Activated T-helper 1 cell treated with anti-CD3 and anti-CD28 coated beads, Interleukin-12 subunit alpha, Interleukin-12 subunit beta, Interleukin-2, Interleukin-4 antibody, amounts not matched to agents 30 ng/mL and 10 ng/mL and 1 ng/mL, durations not matched to agents 14 hours and 24 hours and 36 hours (primary cell): ENCODE data around the gene FHL1. TPM values are rescaled to one million over a fixed set of nuclear protein-coding genes. Genes with fewer than 3 reads are reported as not detected.

Experiments used
- DNase-seq: peaks from one replicate; pipeline ENCODE4 v3.0.0; 2021; ENCODE audit warnings: low spot score
- H3K27ac Mint-ChIP-seq: one replicate; pipeline ENCODE4 v1.8.0; 2021; ENCODE audit warnings: mild to moderate bottlenecking, mixed read lengths
- H3K27me3 Mint-ChIP-seq: one replicate; pipeline ENCODE4 v1.8.0; 2022; ENCODE audit warnings: mild to moderate bottlenecking, moderate library complexity, mixed read lengths; ENCODE audit not compliant: insufficient read depth
- H3K36me3 Mint-ChIP-seq: one replicate; pipeline ENCODE4 v1.8.0; 2021; ENCODE audit warnings: low read depth, mixed read lengths
- H3K4me1 Mint-ChIP-seq: one replicate; pipeline ENCODE4 v1.8.0; 2021; ENCODE audit warnings: low read depth, mixed read lengths
- H3K4me3 Mint-ChIP-seq: one replicate; pipeline ENCODE4 v1.8.0; 2021; ENCODE audit warnings: mild to moderate bottlenecking, moderate library complexity, mixed read lengths
- H3K9me3 Mint-ChIP-seq: one replicate; pipeline ENCODE4 v1.8.0; 2021; ENCODE audit warnings: mixed read lengths
- intact Hi-C: fragments of 100-400 bp; cut with micrococcal nuclease; formaldehyde crosslinking; loops from one replicate; pipeline ENCODE4 v1.15.1; 2024
- total RNA-seq: library from RNA; stranded (reverse); gene quantifications from 2 replicates; pipeline ENCODE4 v1.2.3, GENCODE V29; 2022

Gene FHL1
- total RNA-seq, 1 donor from 2014 or later, result 8.7 TPM

DNA sequence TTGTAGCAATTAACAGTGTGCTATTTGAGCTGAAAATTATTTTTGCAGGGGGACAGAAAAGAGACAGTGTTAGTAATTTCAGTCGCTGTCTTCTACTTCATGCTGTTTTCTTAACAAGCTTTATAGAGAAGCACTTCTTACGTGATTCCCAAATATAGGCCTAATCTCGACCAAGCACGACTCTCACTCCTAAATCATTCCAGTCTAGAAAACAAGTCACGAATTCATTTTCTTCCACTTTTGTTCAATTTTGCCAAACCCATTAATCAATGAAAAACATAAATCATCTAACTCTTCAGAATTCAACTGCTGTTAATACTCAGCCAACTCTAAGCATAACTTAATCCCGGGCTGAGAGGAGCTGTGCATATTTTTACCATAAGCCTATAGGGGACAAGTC lies 21.0 kb upstream of the FHL1 start:
- Mint-ChIP-seq H3K27me3 (no peaks in the 10 kb centered on the region), H3K36me3 (peaks cover 2% of the 10 kb centered on the region), H3K4me3 (no peak overlapping the region), H3K9me3 (no peaks in the 10 kb centered on the region), H3K27ac (no peak overlapping the region), H3K4me1 (no peaks in the 10 kb centered on the region)
- DNase-seq, result no peak
- intact Hi-C loops, result no loop called here

DNA sequence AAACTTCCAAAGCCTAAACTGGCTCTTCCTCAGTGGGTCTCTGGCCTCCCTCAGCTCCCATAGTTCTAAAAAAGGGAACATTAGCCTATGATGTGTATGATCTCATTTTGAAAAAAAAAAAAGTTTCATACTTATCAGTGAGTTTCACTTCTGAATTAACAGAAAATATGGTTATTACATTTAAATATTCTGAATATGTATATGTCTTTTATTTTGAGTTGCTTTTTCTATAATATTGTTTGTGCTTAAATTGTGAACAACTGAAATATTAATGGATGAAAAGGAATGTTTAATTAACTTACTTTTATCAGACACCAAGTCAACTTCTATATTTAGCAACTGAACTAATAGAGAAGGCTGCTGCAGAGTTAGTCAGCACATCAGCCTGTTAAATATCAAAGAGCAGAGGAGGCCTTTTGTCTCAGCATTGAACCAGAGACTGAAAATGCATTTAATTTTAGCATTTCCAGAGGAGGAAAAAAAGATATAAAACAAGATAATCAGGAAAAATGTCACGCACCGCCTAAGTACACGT lies 20.4 kb upstream of the FHL1 start:
- no peaks in the 10 kb centered on the region for H3K9me3 Mint-ChIP-seq
- DNase-seq, result no peak
- H3K27me3 Mint-ChIP-seq, result no peaks in the 10 kb centered on the region
- no peak overlapping the region for H3K27ac Mint-ChIP-seq
- no peak overlapping the region for H3K4me3 Mint-ChIP-seq
- H3K4me1 Mint-ChIP-seq, result no peaks in the 10 kb centered on the region
- intact Hi-C loops, result no loop called here
- H3K36me3 Mint-ChIP-seq, result peaks cover 2% of the 10 kb centered on the region

- Mint-ChIP-seq H3K9me3 (no peaks in the 10 kb centered on the region), H3K36me3 (peaks cover 2% of the 10 kb centered on the region), H3K4me1 (no peaks in the 10 kb centered on the region), H3K4me3 (no peak overlapping the region), H3K27ac (no peak overlapping the region), H3K27me3 (no peaks in the 10 kb centered on the region)
- DNase-seq, result no peak
- intact Hi-C loops, result no loop called here
Measured at GRCh38 chrX:136128743-136129142, 18.6 kb upstream of the FHL1 start.

GRCh38 chrX:136130931-136131833 lies 16.2 kb upstream of the FHL1 start:
- peak overlapping the region; percentile 29 for H3K27ac Mint-ChIP-seq
- no peak for DNase-seq
- H3K27me3 Mint-ChIP-seq, result no peaks in the 10 kb centered on the region
- H3K4me3 Mint-ChIP-seq, result no peak overlapping the region
- intact Hi-C loops, result no loop called here
- no peaks in the 10 kb centered on the region for H3K4me1 Mint-ChIP-seq
- peaks cover 2% of the 10 kb centered on the region for H3K36me3 Mint-ChIP-seq
- no peaks in the 10 kb centered on the region for H3K9me3 Mint-ChIP-seq

DNA sequence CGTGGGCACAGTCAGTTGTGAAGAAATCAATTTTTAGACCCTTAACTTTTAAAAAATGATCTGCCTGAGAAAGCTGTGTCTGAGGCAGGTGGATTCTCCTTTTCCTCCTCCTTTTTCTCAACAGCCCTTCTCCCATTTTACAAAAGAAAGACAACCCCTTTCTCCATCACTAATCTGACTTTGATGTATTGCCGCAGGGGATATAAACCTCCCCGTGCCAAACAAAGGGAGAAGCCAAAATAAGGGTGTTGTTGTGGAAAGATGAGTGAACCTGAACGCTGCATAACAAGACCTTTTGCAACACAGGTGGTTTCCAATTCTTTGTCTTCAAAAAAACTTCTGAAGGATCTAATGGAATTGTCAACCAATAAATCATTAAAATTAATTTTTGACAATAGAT lies 8.4 kb upstream of the FHL1 start:
- Mint-ChIP-seq H3K9me3 (no peaks in the 10 kb centered on the region), H3K27me3 (no peaks in the 10 kb centered on the region), H3K36me3 (no peaks in the 10 kb centered on the region), H3K4me3 (no peak overlapping the region), H3K27ac (no peak overlapping the region), H3K4me1 (peaks cover 6% of the 10 kb centered on the region)
- no peak for DNase-seq
- intact Hi-C loops, result no loop called here

DNA sequence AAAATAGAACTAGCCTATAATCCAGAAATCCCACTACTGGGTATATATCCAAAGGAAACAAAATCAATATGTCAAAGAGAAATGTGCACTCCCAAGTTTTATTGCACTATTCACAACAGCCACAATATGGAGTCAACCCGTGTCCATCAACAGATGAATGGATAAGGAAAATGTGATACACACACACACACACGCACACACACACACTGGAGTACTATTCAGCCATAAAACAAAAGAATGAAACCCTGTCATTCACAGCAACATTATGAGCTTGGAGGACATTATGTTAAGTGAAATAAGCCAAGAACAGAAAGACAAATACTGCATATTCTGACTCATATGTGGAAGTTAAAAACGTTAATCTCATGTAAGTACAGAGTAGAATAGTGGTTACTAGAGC lies 5.8 kb upstream of the FHL1 start:
- Mint-ChIP-seq H3K27ac (no peak overlapping the region), H3K4me1 (peaks cover 18% of the 10 kb centered on the region), H3K36me3 (peaks cover 4% of the 10 kb centered on the region), H3K27me3 (peaks cover 4% of the 10 kb centered on the region), H3K9me3 (no peaks in the 10 kb centered on the region), H3K4me3 (no peak overlapping the region)
- intact Hi-C loops, result loop anchor here (10.0 kb wide), 1 partner anchor 617 kb away; the partner anchor contains the start of gene INTS6L
- no peak for DNase-seq

GRCh38 chrX:136142592-136142991 lies 4.7 kb upstream of the FHL1 start:
- H3K4me3 Mint-ChIP-seq, result no peak overlapping the region
- no peak overlapping the region for H3K27ac Mint-ChIP-seq
- peaks cover 4% of the 10 kb centered on the region for H3K27me3 Mint-ChIP-seq
- no peaks in the 10 kb centered on the region for H3K9me3 Mint-ChIP-seq
- DNase-seq, result no peak
- intact Hi-C loops, result loop anchor here (10.0 kb wide), 1 partner anchor 618 kb away; the partner anchor contains the start of gene INTS6L
- peaks cover 4% of the 10 kb centered on the region for H3K36me3 Mint-ChIP-seq
- H3K4me1 Mint-ChIP-seq, result peaks cover 20% of the 10 kb centered on the region

DNA sequence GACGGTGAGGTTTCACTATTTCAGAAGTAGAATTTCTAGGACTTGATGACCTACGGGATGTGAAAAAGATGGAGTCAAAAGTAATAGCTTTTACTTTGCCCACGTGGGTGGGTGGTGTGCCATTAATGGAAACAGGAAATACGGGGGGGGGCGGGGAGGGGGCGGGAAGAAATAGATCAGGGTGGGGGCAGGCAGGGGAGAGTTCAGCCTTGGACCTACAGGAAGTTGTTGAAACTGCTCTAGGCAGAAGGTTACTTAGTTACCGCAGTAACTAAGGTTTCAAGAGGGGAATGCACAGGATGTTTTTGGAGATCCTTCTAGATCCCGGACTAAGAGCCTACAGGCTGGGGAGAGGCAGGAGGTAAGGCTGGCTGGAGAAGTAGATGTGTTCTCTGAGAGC lies 3.6 kb upstream of the FHL1 start:
- Mint-ChIP-seq H3K27ac (peak overlapping the region; percentile 23), H3K4me1 (peaks cover 20% of the 10 kb centered on the region), H3K36me3 (peaks cover 4% of the 10 kb centered on the region), H3K4me3 (peak overlapping the region; percentile 30), H3K9me3 (no peaks in the 10 kb centered on the region), H3K27me3 (peaks cover 4% of the 10 kb centered on the region)
- no peak for DNase-seq
- intact Hi-C loops, result loop anchor here (10.0 kb wide), 1 partner anchor 619 kb away; the partner anchor contains the start of gene INTS6L

GRCh38 chrX:136146614-136147314 lies 569 bp upstream of the FHL1 start:
- Mint-ChIP-seq H3K27me3 (peaks cover 5% of the 10 kb centered on the region), H3K36me3 (peaks cover 4% of the 10 kb centered on the region), H3K4me1 (peaks cover 20% of the 10 kb centered on the region), H3K9me3 (no peaks in the 10 kb centered on the region), H3K27ac (peak overlapping the region; percentile 21), H3K4me3 (peak overlapping the region; percentile 85)
- intact Hi-C loops, result loop anchor here (5.0 to 10.0 kb wide), 2 partner anchors 159 to 622 kb away; partner anchors contain the start of genes INTS6L and SLC9A6
- DNase-seq, result no peak

- intact Hi-C loops, result loop anchor here (5.0 to 10.0 kb wide), 2 partner anchors 161 to 623 kb away; partner anchors contain the start of genes INTS6L and SLC9A6
- DNase-seq, result no peak
- Mint-ChIP-seq H3K36me3 (peaks cover 4% of the 10 kb centered on the region), H3K4me3 (peak overlapping the region; percentile 74), H3K9me3 (no peaks in the 10 kb centered on the region), H3K27me3 (peaks cover 5% of the 10 kb centered on the region), H3K4me1 (peaks cover 20% of the 10 kb centered on the region), H3K27ac (no peak overlapping the region)
Measured at GRCh38 chrX:136147976-136148375, 643 bp downstream of the FHL1 start.

- intact Hi-C loops, result loop anchor here (5.0 to 10.0 kb wide), 2 partner anchors 161 to 624 kb away; partner anchors contain the start of genes INTS6L and SLC9A6
- Mint-ChIP-seq H3K27ac (no peak overlapping the region), H3K4me1 (peaks cover 19% of the 10 kb centered on the region), H3K27me3 (peaks cover 5% of the 10 kb centered on the region), H3K4me3 (peak overlapping the region; percentile 74), H3K36me3 (peaks cover 4% of the 10 kb centered on the region), H3K9me3 (no peaks in the 10 kb centered on the region)
- no peak for DNase-seq
Measured at GRCh38 chrX:136148391-136148790, 1.1 kb downstream of the FHL1 start.

DNA sequence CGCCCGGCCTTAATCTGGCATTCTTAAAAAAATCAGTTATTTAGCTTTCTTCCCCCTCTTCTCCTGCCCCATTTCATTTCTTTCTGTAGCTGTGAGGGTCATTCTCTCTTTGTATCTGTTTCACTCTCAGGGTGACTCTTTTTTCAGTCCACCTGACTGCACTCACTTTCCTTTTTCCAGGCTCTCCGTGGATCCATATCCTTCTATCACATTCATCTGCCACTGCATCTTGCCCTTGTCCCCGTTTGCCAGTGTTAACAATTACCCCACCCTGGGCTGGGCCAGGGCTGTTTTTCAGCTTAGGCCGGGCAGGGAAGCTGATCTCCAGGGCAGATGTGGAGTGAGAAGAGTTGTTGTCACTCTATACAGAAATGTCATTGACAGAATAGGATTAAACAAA lies 7.7 kb downstream of the FHL1 start:
- intact Hi-C loops, result no loop called here
- no peak for DNase-seq
- no peaks in the 10 kb centered on the region for H3K9me3 Mint-ChIP-seq
- peaks cover 2% of the 10 kb centered on the region for H3K27me3 Mint-ChIP-seq
- H3K27ac Mint-ChIP-seq, result no peak overlapping the region
- peaks cover 11% of the 10 kb centered on the region for H3K4me1 Mint-ChIP-seq
- H3K36me3 Mint-ChIP-seq, result no peaks in the 10 kb centered on the region
- H3K4me3 Mint-ChIP-seq, result no peak overlapping the region
